GM23338 (cell line): ENCODE results near the gene CYP4F8. TPM values are rescaled to one million over a fixed set of nuclear protein-coding genes. Genes with fewer than 3 reads are reported as not detected.

Source experiments
- ATAC-seq: fragments of 200-7000 bp; cut with Tn5 transposase; 3 replicates; pipeline ENCODE4 v1.9.1; 2020
- DNase-seq: peaks from one replicate; pipeline ENCODE4 v3.0.0-alpha.2; 2015; ENCODE audit warnings: low spot score
- H2AFZ ChIP-seq: fragments of 200-600 bp; sonication (generic); 2 replicates; pipeline ENCODE4 v1.8.0; 2016; ENCODE audit warnings: antibody characterized with exemption, mild to moderate bottlenecking, moderate library complexity
- H3F3A ChIP-seq: fragments of 200-600 bp; sonication (generic); replicated peaks from 2 replicates; pipeline ENCODE4 v1.8.0; 2017; ENCODE audit warnings: antibody characterized with exemption, mixed run types, low read depth
- H3K27ac ChIP-seq: fragments of 200-600 bp; sonication (generic); 2 replicates; pipeline ENCODE4 v1.6.1; 2016; ENCODE audit warnings: low read depth
- H3K27me3 ChIP-seq: fragments of 200-600 bp; sonication (generic); 2 replicates; pipeline ENCODE4 v1.8.0; 2016; ENCODE audit warnings: mild to moderate bottlenecking, mixed run types, moderate library complexity; ENCODE audit not compliant: insufficient read depth
- H3K36me3 ChIP-seq: fragments of 200-600 bp; sonication (generic); 2 replicates; pipeline ENCODE4 v1.8.0; 2016; ENCODE audit warnings: mild to moderate bottlenecking; ENCODE audit not compliant: insufficient read depth
- H3K4me1 ChIP-seq: fragments of 200-600 bp; sonication (generic); 2 replicates; pipeline ENCODE4 v1.8.0; 2016; ENCODE audit warnings: mild to moderate bottlenecking, moderate library complexity; ENCODE audit not compliant: insufficient read depth
- H3K4me2 ChIP-seq: fragments of 200-600 bp; sonication (generic); 2 replicates; pipeline ENCODE4 v1.7.1; 2017; ENCODE audit warnings: mixed run types
- H3K4me3 ChIP-seq: fragments of 200-600 bp; sonication (generic); 2 replicates; pipeline ENCODE4 v1.6.1; 2016; ENCODE audit warnings: mixed run types
- H3K79me2 ChIP-seq: fragments of 200-600 bp; sonication (generic); replicated peaks from 2 replicates; pipeline ENCODE4 v1.8.0; 2017; ENCODE audit warnings: mild to moderate bottlenecking; ENCODE audit not compliant: insufficient read depth
- H3K9me2 ChIP-seq: fragments of 200-600 bp; sonication (generic); 2 replicates; pipeline ENCODE4 v1.8.0; 2017; ENCODE audit not compliant: insufficient read depth
- H4K20me1 ChIP-seq: fragments of 200-600 bp; sonication (generic); replicated peaks from 2 replicates; pipeline ENCODE4 v1.8.0; 2017; ENCODE audit warnings: mild to moderate bottlenecking; ENCODE audit not compliant: insufficient read depth
- H3K27ac Mint-ChIP-seq: 2 replicates; pipeline ENCODE4 v1.8.0; 2020; ENCODE audit warnings: inconsistent platforms, mild to moderate bottlenecking, moderate library complexity, mixed read lengths
- H3K27me3 Mint-ChIP-seq: 3 replicates; pipeline ENCODE4 v1.8.0; 2022; ENCODE audit warnings: low read depth, mild to moderate bottlenecking, moderate library complexity, mixed read lengths, inconsistent platforms; ENCODE audit not compliant: insufficient read depth, poor library complexity
- H3K36me3 Mint-ChIP-seq: 3 replicates; pipeline ENCODE4 v1.8.0; 2021; ENCODE audit warnings: low read depth, mild to moderate bottlenecking, inconsistent platforms, moderate library complexity, mixed read lengths
- H3K4me1 Mint-ChIP-seq: 3 replicates; pipeline ENCODE4 v1.8.0; 2020; ENCODE audit warnings: mild to moderate bottlenecking, inconsistent platforms, mixed read lengths
- H3K4me3 Mint-ChIP-seq: 3 replicates; pipeline ENCODE4 v1.8.0; 2021; ENCODE audit warnings: moderate library complexity, mild to moderate bottlenecking, inconsistent platforms, mixed read lengths
- H3K9me3 Mint-ChIP-seq: 3 replicates; pipeline ENCODE4 v1.8.0; 2020; ENCODE audit warnings: moderate library complexity, mild to moderate bottlenecking, inconsistent platforms, mixed read lengths
- CREB1 ChIP-seq: fragments of 250-450 bp; sonication (Bioruptor Pico); IDR thresholded peaks from 2 replicates; pipeline ENCODE4 v1.5.0; 2020; ENCODE audit warnings: low read depth, mild to moderate bottlenecking, moderate library complexity
- ETS1 ChIP-seq: IDR thresholded peaks from 2 replicates; pipeline ENCODE4 v1.6.1; 2016; ENCODE audit warnings: antibody characterized with exemption
- EZH2phosphoT487 ChIP-seq: fragments of 200-600 bp; sonication (generic); IDR thresholded peaks from one replicate; pipeline ENCODE4 v1.8.1; 2018; ENCODE audit warnings: antibody characterized with exemption; ENCODE audit not compliant: unreplicated experiment
- REST ChIP-seq: IDR thresholded peaks from one replicate; pipeline ENCODE4 v1.6.1; 2018; ENCODE audit warnings: antibody characterized with exemption; ENCODE audit not compliant: unreplicated experiment
- ZNF114 ChIP-seq: fragments of 250-450 bp; sonication (Bioruptor Pico); IDR thresholded peaks from 2 replicates; pipeline ENCODE4 v1.5.0; 2020; ENCODE audit warnings: mild to moderate bottlenecking, moderate library complexity
- ZNF462 ChIP-seq: fragments of 250-450 bp; sonication (Bioruptor Pico); IDR thresholded peaks from 2 replicates; pipeline ENCODE4 v1.5.0; 2020; ENCODE audit warnings: mild to moderate bottlenecking, moderate library complexity
- polyA plus RNA-seq: library from polyadenylated mRNA; unstranded; fragments of >200 nt; fragmentation: Nextera tagmentation; extraction: Ambion mirVana; gene quantifications from 2 replicates; pipeline ENCODE4 v1.2.1, GENCODE V29; 2016
- total RNA-seq: library from RNA; depleted of rRNA; stranded (reverse); fragments of >200 nt; shearing (Covaris generic); gene quantifications from 2 replicates; pipeline ENCODE4 v1.2.3, GENCODE V29; 2014

CYP4F8 gene
- total and polyA plus RNA-seq, 2 experiments from 2014 or later, result not detected

- TF ChIP-seq ZNF462 (no peak), REST (no peak), CREB1 (no peak), ZNF114 (CRISPR knock-in tag) (no peak)
These were observed 24.6 kb downstream of the CYP4F8 start (continued) for GRCh38 chr19:15639596-15639995.

- DNase-seq (no peak), ATAC-seq (no peak)
- H3K27ac Mint-ChIP-seq, result no peak within 1 kb of the TSS
- Histone ChIP-seq H3K4me3 (no peak within 1 kb of the TSS), H3F3A (no peaks in the 10 kb centered on the region), H3K27ac (no peak within 1 kb of the TSS), H3K4me2 (no peak within 1 kb of the TSS), H3K79me2 (no peaks in the 10 kb centered on the region), H3K27me3 (no peaks in the 10 kb centered on the region), H2AFZ (no peak within 1 kb of the TSS), H3K9me2 (no peaks in the 10 kb centered on the region), H3K36me3 (no peaks in the 10 kb centered on the region), H4K20me1 (no peaks in the 10 kb centered on the region), H3K4me1 (no peaks in the 10 kb centered on the region)
- H3K4me1 Mint-ChIP-seq, result no peaks in the 10 kb centered on the region
- no peak within 1 kb of the TSS for H3K4me3 Mint-ChIP-seq
- H3K9me3 Mint-ChIP-seq, result peaks cover 95% of the 10 kb centered on the region
- H3K36me3 Mint-ChIP-seq, result peaks cover 32% of the 10 kb centered on the region
- peaks cover 5% of the 10 kb centered on the region for H3K27me3 Mint-ChIP-seq
- TF ChIP-seq ETS1, result no peak
- no peak for TF ChIP-seq EZH2phosphoT487
These were observed 25.4 kb downstream of the CYP4F8 start, which contains the start of gene CYP4F3 for GRCh38 chr19:15640294-15640903. Gene CYP4F3, plus strand, starts transcription at chr19:15640897. Its CDS starts 519 bp downstream, at chr19:15641416.
